Measurements from ENCODE around the gene CDKN2C. TPM values are rescaled to one million over a fixed set of nuclear protein-coding genes. Genes with fewer than 3 reads are reported as not detected.

The CDKN2C gene
- total RNA-seq, 1 experiment from 2014 or later = not detected

DNA sequence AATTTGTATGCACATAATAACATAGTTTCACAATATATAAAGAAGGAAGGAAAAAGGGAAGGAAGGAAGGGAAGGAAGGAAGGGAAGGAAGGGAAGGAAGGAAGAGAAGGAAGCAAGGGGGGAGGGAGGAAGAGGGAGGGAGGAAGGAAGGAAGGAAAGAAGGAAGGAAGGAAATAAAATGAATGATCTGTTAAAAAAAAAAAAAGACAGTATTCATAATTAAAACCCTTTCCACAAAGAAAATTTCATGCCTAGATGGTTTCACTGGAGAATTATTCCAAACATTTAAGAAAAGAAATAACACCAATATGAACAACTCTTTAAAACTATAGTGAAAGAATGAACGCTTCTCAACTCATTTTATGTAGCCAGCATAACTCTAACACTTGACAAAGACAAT lies 44.8 kb downstream of the CDKN2C start (continued):
- TF ChIP-seq, protein P1, sequence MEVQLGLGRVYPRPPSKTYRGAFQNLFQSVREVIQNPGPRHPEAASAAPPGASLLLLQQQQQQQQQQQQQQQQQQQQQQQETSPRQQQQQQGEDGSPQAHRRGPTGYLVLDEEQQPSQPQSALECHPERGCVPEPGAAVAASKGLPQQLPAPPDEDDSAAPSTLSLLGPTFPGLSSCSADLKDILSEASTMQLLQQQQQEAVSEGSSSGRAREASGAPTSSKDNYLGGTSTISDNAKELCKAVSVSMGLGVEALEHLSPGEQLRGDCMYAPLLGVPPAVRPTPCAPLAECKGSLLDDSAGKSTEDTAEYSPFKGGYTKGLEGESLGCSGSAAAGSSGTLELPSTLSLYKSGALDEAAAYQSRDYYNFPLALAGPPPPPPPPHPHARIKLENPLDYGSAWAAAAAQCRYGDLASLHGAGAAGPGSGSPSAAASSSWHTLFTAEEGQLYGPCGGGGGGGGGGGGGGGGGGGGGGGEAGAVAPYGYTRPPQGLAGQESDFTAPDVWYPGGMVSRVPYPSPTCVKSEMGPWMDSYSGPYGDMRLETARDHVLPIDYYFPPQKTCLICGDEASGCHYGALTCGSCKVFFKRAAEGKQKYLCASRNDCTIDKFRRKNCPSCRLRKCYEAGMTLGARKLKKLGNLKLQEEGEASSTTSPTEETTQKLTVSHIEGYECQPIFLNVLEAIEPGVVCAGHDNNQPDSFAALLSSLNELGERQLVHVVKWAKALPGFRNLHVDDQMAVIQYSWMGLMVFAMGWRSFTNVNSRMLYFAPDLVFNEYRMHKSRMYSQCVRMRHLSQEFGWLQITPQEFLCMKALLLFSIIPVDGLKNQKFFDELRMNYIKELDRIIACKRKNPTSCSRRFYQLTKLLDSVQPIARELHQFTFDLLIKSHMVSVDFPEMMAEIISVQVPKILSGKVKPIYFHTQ (CRISPR knock-in tag; IDR thresholded peaks at IDR 0.05) = no peak
- TF ChIP-seq ZNF121 (CRISPR knock-in tag; IDR thresholded peaks at IDR 0.05) = no peak
- TF ChIP-seq SMAD4 (CRISPR knock-in tag; IDR thresholded peaks at IDR 0.05) = no peak

DNA sequence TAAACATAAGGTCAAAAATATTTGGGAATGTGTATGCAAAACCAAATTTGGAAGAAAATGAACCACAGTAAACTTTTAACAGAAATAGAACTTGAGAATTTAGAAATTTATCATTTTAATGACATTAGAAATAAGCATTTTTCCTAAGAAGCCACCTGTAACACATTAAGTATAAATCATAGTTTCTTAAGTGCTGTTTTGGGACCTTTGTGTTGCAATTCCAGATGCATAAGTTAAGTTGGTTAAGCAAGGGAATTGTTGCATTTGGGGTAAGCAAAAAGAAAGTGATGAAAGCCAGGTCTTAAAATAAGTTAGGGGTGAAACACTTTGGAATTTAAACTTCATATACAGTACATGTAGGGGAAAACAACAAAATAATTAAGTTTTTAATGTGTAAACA lies 49.8 kb downstream of the CDKN2C start:
- no peaks in the 10 kb centered on the region for H3K36me3 Mint-ChIP-seq
- H3K27me3 Mint-ChIP-seq (ENCODE audit: low read depth) = peaks cover 3% of the 10 kb centered on the region
- H3K9me3 Mint-ChIP-seq = peaks cover 6% of the 10 kb centered on the region; the same call in 1 of the 2 replicates
- no peak overlapping the region for H3K27ac Mint-ChIP-seq
- no peak overlapping the region for H3K4me3 Mint-ChIP-seq
- TF ChIP-seq STAT6 (CRISPR knock-in tag; conservative IDR thresholded peaks at IDR 0.05; ENCODE audit: low read depth) (no peak), HMGXB4 (CRISPR knock-in tag; IDR thresholded peaks at IDR 0.05) (no peak), RELA (CRISPR knock-in tag; IDR thresholded peaks at IDR 0.05; ENCODE audit: borderline replicate concordance) (no peak), GTF2I (CRISPR knock-in tag; conservative IDR thresholded peaks at IDR 0.05) (no peak), ATF6 (CRISPR knock-in tag; IDR thresholded peaks at IDR 0.05) (no peak), FOXJ3 (CRISPR knock-in tag; IDR thresholded peaks at IDR 0.05; ENCODE audit: borderline replicate concordance) (no peak), PREB (CRISPR knock-in tag; IDR thresholded peaks at IDR 0.05; ENCODE audit: borderline replicate concordance) (no peak), JUN (CRISPR knock-in tag; IDR thresholded peaks at IDR 0.05) (no peak), ATF1 (CRISPR knock-in tag; IDR thresholded peaks at IDR 0.05) (no peak), FOXP1 (CRISPR knock-in tag; IDR thresholded peaks at IDR 0.05; ENCODE audit: borderline replicate concordance) (no peak), ZNF263 (CRISPR knock-in tag; IDR thresholded peaks at IDR 0.05; ENCODE audit: low read depth) (no peak)
- TF ChIP-seq, protein P2, sequence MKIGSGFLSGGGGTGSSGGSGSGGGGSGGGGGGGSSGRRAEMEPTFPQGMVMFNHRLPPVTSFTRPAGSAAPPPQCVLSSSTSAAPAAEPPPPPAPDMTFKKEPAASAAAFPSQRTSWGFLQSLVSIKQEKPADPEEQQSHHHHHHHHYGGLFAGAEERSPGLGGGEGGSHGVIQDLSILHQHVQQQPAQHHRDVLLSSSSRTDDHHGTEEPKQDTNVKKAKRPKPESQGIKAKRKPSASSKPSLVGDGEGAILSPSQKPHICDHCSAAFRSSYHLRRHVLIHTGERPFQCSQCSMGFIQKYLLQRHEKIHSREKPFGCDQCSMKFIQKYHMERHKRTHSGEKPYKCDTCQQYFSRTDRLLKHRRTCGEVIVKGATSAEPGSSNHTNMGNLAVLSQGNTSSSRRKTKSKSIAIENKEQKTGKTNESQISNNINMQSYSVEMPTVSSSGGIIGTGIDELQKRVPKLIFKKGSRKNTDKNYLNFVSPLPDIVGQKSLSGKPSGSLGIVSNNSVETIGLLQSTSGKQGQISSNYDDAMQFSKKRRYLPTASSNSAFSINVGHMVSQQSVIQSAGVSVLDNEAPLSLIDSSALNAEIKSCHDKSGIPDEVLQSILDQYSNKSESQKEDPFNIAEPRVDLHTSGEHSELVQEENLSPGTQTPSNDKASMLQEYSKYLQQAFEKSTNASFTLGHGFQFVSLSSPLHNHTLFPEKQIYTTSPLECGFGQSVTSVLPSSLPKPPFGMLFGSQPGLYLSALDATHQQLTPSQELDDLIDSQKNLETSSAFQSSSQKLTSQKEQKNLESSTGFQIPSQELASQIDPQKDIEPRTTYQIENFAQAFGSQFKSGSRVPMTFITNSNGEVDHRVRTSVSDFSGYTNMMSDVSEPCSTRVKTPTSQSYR (CRISPR knock-in tag; IDR thresholded peaks at IDR 0.05) = no peak
- TF ChIP-seq, protein P3, sequence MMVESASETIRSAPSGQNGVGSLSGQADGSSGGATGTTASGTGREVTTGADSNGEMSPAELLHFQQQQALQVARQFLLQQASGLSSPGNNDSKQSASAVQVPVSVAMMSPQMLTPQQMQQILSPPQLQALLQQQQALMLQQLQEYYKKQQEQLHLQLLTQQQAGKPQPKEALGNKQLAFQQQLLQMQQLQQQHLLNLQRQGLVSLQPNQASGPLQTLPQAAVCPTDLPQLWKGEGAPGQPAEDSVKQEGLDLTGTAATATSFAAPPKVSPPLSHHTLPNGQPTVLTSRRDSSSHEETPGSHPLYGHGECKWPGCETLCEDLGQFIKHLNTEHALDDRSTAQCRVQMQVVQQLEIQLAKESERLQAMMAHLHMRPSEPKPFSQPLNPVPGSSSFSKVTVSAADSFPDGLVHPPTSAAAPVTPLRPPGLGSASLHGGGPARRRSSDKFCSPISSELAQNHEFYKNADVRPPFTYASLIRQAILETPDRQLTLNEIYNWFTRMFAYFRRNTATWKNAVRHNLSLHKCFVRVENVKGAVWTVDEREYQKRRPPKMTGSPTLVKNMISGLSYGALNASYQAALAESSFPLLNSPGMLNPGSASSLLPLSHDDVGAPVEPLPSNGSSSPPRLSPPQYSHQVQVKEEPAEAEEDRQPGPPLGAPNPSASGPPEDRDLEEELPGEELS (CRISPR knock-in tag; IDR thresholded peaks at IDR 0.05) = no peak
- no peak for ATAC-seq
- H3K4me1 Mint-ChIP-seq = no peaks in the 10 kb centered on the region
- ChIA-PET POLR2A (no interaction called here), CTCF (no interaction called here)
- DNase-seq (ENCODE audit: low spot score) = no peak
